K562 (cell line): ENCODE data around the gene SLC5A2. TPM values are rescaled to one million over a fixed set of nuclear protein-coding genes. Genes with fewer than 3 reads are reported as not detected.

Experiments used
- polyA plus RNA-seq, 8 experiments: library from polyadenylated mRNA; depleted of rRNA in 4 of 8; stranded (reverse) in 5 of 8; unstranded in 3 of 8; fragments of >200 nt; fragmentation: Nextera tagmentation in 2 of 8; fragmentation: Illumina TruSeq in 1 of 8; extraction: Ambion mirVana in 2 of 8; extraction: Trizol in 1 of 8; gene quantifications; 2 replicates each; pipeline versions ENCODE4 v1.2.1 to v1.2.3, GENCODE V29; 2011 to 2014; ENCODE audit warnings: inconsistent platforms in 1 of 8, missing spikeins in 1 of 8
- total RNA-seq, 7 experiments: library from RNA; depleted of rRNA in 6 of 7; stranded (reverse); fragments of >200 nt in 6 of 7; fragmentation: Illumina TruSeq in 2 of 7; extraction: Trizol in 2 of 7; gene quantifications; 2 replicates each; pipeline versions ENCODE4 v1.2.1 to v1.2.3, GENCODE V29; 2011 to 2021; ENCODE audit warnings: low replicate concordance in 1 of 7
- TF ChIP-seq, protein P1 (sequence below): sonication (generic); formaldehyde crosslinking; IDR thresholded peaks from 2 replicates; pipeline ENCODE4 v1.9.0; 2022; ENCODE audit warnings: mild to moderate bottlenecking, missing genetic modification reagents
- TF ChIP-seq, protein P2 (sequence below): conservative IDR thresholded peaks from 2 replicates; pipeline ENCODE4 v1.6.1; 2011; ENCODE audit warnings: low read depth, mild to moderate bottlenecking, low read length; ENCODE audit not compliant: control insufficient read depth
- TF ChIP-seq, protein P3 (sequence below): sonication (generic); formaldehyde crosslinking; IDR thresholded peaks from 2 replicates; pipeline ENCODE4 v1.8.1; 2023; ENCODE audit warnings: mild to moderate bottlenecking, missing genetic modification reagents
- TF ChIP-seq, protein P4 (sequence below): sonication (generic); formaldehyde crosslinking; IDR thresholded peaks from 2 replicates; pipeline ENCODE4 v1.8.1; 2023; ENCODE audit warnings: mild to moderate bottlenecking, missing genetic modification reagents
- TF ChIP-seq, protein P5 (sequence below): fragments of 450-650 bp; formaldehyde crosslinking; IDR thresholded peaks from 2 replicates; pipeline ENCODE4 v1.4.0; 2020; ENCODE audit warnings: mild to moderate bottlenecking, moderate library complexity
- TF ChIP-seq, protein P6 (sequence below): sonication (generic); formaldehyde crosslinking; IDR thresholded peaks from 2 replicates; pipeline ENCODE4 v1.8.0; 2023; ENCODE audit warnings: mild to moderate bottlenecking, missing genetic modification reagents
- TF ChIP-seq, protein P7 (sequence below): fragments of 250-450 bp; sonication (Bioruptor Pico); IDR thresholded peaks from 2 replicates; pipeline ENCODE4 v1.5.0; 2022; ENCODE audit warnings: mild to moderate bottlenecking
- TF ChIP-seq, protein P8 (sequence below), 2 experiments: IDR thresholded peaks; 2 replicates each; pipeline ENCODE4 v1.6.1; 2011; ENCODE audit warnings: borderline replicate concordance in 1 of 2, control low read depth in 1 of 2, low read depth in 1 of 2, low read length in 1 of 2, mild to moderate bottlenecking in 1 of 2, mixed read lengths in 1 of 2, moderate library complexity in 1 of 2; ENCODE audit not compliant: insufficient read depth in 1 of 2, insufficient read length in 1 of 2, poor library complexity in 1 of 2, severe bottlenecking in 1 of 2; ENCODE audit errors: extremely low read depth in 1 of 2

The SLC5A2 gene
- total and polyA plus RNA-seq, 9 of the 15 experiments (the other 6 are each of a cell fraction or from before 2014, with no cell fraction given) = 0.07 to 2.7 (median 2.2) TPM; not detected in 6

DNA sequence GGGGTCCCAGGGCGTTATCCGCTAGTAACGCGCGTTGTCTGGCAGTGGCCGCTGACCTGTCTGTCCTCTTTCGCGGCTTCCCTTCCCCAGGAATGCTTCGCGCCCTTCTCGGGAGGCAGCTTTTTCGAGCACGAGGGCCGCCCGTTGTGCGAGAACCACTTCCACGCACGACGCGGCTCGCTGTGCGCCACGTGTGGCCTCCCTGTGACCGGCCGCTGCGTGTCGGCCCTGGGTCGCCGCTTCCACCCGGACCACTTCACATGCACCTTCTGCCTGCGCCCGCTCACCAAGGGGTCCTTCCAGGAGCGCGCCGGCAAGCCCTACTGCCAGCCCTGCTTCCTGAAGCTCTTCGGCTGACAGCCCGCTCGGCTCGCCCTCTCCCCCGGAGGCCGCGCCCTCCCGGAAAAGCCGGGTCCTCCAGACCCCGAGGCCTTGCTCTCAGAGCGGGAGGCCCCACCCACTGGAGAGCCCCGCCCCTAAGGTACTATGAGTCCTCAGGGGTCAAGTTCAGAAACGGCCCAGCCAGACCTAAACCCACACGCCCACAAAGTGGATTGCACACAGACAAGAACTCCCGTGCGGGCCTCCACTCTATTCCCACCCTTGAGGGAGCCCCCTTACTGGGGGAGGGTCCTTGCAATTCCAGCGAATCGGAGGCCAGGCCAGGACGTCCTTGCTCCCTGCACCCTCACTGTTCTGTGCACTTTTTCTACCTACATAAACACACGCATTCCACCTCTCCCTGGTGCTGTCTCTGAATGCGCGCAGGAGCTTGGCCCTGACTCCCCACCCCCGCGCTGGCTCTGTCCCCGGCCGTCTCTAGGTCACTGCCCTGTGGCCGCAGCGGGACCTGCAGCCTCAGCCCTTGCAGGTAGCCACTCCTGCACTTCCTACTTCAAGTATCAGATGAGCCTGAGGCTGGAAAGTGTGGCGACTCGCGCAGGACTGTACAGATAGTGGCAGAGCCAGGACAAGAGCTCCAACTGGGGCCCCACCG is 5.4 kb upstream of the SLC5A2 start (continued):
- TF ChIP-seq, protein P1, sequence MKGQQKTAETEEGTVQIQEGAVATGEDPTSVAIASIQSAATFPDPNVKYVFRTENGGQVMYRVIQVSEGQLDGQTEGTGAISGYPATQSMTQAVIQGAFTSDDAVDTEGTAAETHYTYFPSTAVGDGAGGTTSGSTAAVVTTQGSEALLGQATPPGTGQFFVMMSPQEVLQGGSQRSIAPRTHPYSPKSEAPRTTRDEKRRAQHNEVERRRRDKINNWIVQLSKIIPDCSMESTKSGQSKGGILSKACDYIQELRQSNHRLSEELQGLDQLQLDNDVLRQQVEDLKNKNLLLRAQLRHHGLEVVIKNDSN (CRISPR knock-in tag) = no peak
- TF ChIP-seq, protein P2, sequence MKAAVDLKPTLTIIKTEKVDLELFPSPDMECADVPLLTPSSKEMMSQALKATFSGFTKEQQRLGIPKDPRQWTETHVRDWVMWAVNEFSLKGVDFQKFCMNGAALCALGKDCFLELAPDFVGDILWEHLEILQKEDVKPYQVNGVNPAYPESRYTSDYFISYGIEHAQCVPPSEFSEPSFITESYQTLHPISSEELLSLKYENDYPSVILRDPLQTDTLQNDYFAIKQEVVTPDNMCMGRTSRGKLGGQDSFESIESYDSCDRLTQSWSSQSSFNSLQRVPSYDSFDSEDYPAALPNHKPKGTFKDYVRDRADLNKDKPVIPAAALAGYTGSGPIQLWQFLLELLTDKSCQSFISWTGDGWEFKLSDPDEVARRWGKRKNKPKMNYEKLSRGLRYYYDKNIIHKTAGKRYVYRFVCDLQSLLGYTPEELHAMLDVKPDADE = no peak
- TF ChIP-seq, protein P3, sequence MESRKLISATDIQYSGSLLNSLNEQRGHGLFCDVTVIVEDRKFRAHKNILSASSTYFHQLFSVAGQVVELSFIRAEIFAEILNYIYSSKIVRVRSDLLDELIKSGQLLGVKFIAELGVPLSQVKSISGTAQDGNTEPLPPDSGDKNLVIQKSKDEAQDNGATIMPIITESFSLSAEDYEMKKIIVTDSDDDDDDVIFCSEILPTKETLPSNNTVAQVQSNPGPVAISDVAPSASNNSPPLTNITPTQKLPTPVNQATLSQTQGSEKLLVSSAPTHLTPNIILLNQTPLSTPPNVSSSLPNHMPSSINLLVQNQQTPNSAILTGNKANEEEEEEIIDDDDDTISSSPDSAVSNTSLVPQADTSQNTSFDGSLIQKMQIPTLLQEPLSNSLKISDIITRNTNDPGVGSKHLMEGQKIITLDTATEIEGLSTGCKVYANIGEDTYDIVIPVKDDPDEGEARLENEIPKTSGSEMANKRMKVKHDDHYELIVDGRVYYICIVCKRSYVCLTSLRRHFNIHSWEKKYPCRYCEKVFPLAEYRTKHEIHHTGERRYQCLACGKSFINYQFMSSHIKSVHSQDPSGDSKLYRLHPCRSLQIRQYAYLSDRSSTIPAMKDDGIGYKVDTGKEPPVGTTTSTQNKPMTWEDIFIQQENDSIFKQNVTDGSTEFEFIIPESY (CRISPR knock-in tag) = no peak; the same call in 1 of the 2 replicates
- TF ChIP-seq, protein P4, sequence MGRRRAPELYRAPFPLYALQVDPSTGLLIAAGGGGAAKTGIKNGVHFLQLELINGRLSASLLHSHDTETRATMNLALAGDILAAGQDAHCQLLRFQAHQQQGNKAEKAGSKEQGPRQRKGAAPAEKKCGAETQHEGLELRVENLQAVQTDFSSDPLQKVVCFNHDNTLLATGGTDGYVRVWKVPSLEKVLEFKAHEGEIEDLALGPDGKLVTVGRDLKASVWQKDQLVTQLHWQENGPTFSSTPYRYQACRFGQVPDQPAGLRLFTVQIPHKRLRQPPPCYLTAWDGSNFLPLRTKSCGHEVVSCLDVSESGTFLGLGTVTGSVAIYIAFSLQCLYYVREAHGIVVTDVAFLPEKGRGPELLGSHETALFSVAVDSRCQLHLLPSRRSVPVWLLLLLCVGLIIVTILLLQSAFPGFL = no peak
- TF ChIP-seq, protein P5, sequence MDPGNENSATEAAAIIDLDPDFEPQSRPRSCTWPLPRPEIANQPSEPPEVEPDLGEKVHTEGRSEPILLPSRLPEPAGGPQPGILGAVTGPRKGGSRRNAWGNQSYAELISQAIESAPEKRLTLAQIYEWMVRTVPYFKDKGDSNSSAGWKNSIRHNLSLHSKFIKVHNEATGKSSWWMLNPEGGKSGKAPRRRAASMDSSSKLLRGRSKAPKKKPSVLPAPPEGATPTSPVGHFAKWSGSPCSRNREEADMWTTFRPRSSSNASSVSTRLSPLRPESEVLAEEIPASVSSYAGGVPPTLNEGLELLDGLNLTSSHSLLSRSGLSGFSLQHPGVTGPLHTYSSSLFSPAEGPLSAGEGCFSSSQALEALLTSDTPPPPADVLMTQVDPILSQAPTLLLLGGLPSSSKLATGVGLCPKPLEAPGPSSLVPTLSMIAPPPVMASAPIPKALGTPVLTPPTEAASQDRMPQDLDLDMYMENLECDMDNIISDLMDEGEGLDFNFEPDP (CRISPR knock-in tag) = no peak
- TF ChIP-seq, protein P6, sequence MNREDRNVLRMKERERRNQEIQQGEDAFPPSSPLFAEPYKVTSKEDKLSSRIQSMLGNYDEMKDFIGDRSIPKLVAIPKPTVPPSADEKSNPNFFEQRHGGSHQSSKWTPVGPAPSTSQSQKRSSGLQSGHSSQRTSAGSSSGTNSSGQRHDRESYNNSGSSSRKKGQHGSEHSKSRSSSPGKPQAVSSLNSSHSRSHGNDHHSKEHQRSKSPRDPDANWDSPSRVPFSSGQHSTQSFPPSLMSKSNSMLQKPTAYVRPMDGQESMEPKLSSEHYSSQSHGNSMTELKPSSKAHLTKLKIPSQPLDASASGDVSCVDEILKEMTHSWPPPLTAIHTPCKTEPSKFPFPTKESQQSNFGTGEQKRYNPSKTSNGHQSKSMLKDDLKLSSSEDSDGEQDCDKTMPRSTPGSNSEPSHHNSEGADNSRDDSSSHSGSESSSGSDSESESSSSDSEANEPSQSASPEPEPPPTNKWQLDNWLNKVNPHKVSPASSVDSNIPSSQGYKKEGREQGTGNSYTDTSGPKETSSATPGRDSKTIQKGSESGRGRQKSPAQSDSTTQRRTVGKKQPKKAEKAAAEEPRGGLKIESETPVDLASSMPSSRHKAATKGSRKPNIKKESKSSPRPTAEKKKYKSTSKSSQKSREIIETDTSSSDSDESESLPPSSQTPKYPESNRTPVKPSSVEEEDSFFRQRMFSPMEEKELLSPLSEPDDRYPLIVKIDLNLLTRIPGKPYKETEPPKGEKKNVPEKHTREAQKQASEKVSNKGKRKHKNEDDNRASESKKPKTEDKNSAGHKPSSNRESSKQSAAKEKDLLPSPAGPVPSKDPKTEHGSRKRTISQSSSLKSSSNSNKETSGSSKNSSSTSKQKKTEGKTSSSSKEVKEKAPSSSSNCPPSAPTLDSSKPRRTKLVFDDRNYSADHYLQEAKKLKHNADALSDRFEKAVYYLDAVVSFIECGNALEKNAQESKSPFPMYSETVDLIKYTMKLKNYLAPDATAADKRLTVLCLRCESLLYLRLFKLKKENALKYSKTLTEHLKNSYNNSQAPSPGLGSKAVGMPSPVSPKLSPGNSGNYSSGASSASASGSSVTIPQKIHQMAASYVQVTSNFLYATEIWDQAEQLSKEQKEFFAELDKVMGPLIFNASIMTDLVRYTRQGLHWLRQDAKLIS = no peak
- TF ChIP-seq, protein P7, sequence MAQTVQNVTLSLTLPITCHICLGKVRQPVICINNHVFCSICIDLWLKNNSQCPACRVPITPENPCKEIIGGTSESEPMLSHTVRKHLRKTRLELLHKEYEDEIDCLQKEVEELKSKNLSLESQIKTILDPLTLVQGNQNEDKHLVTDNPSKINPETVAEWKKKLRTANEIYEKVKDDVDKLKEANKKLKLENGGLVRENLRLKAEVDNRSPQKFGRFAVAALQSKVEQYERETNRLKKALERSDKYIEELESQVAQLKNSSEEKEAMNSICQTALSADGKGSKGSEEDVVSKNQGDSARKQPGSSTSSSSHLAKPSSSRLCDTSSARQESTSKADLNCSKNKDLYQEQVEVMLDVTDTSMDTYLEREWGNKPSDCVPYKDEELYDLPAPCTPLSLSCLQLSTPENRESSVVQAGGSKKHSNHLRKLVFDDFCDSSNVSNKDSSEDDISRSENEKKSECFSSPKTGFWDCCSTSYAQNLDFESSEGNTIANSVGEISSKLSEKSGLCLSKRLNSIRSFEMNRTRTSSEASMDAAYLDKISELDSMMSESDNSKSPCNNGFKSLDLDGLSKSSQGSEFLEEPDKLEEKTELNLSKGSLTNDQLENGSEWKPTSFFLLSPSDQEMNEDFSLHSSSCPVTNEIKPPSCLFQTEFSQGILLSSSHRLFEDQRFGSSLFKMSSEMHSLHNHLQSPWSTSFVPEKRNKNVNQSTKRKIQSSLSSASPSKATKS (CRISPR knock-in tag) = no peak
- TF ChIP-seq, protein P8, sequence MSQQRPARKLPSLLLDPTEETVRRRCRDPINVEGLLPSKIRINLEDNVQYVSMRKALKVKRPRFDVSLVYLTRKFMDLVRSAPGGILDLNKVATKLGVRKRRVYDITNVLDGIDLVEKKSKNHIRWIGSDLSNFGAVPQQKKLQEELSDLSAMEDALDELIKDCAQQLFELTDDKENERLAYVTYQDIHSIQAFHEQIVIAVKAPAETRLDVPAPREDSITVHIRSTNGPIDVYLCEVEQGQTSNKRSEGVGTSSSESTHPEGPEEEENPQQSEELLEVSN (IDR thresholded peaks at IDR 0.05; ENCODE audit: borderline replicate concordance in 1 of 2, extremely low read depth in 1 of 2, insufficient read depth in 1 of 2, insufficient read length in 1 of 2, low read depth in 1 of 2, low read length in 1 of 2, poor library complexity in 1 of 2, severe bottlenecking in 1 of 2) = peak; percentile 80 to 85
